GM23248 (cell line): Measurements from ENCODE around the gene LPP. TPM values are rescaled to one million over a fixed set of nuclear protein-coding genes. Genes with fewer than 3 reads are reported as not detected.

ENCODE experiments used
- DNase-seq: peaks from one replicate; pipeline ENCODE4 v3.0.0-alpha.2; 2015
- H2AFZ ChIP-seq: fragments of 200-600 bp; sonication (generic); 2 replicates; pipeline ENCODE4 v1.6.1; 2016; ENCODE audit warnings: antibody characterized with exemption
- H3F3A ChIP-seq: fragments of 200-600 bp; sonication (generic); 2 replicates; pipeline ENCODE4 v1.6.1; 2016; ENCODE audit warnings: mild to moderate bottlenecking, antibody characterized with exemption, mixed run types; ENCODE audit not compliant: insufficient read depth
- H3K27ac ChIP-seq: fragments of 200-600 bp; sonication (generic); 2 replicates; pipeline ENCODE4 v1.5.1; 2016; ENCODE audit warnings: mild to moderate bottlenecking
- H3K27me3 ChIP-seq: fragments of 200-600 bp; sonication (generic); replicated peaks from 2 replicates; pipeline ENCODE4 v1.6.1; 2016; ENCODE audit warnings: mild to moderate bottlenecking; ENCODE audit not compliant: insufficient read depth
- H3K36me3 ChIP-seq: fragments of 200-600 bp; sonication (generic); 2 replicates; pipeline ENCODE4 v1.6.1; 2016; ENCODE audit warnings: low read depth, mild to moderate bottlenecking
- H3K4me1 ChIP-seq: fragments of 200-600 bp; sonication (generic); 2 replicates; pipeline ENCODE4 v1.6.1; 2016; ENCODE audit warnings: mild to moderate bottlenecking; ENCODE audit not compliant: insufficient read depth
- H3K4me2 ChIP-seq: fragments of 200-600 bp; sonication (generic); one replicate; pipeline ENCODE4 v1.6.1; 2016; ENCODE audit warnings: mild to moderate bottlenecking; ENCODE audit not compliant: unreplicated experiment
- H3K4me3 ChIP-seq: fragments of 200-600 bp; sonication (generic); 2 replicates; pipeline ENCODE4 v1.5.1; 2016; ENCODE audit warnings: mild to moderate bottlenecking
- H3K79me2 ChIP-seq: fragments of 200-600 bp; sonication (generic); 2 replicates; pipeline ENCODE4 v1.6.1; 2016; ENCODE audit warnings: mild to moderate bottlenecking; ENCODE audit not compliant: insufficient read depth
- H3K9ac ChIP-seq: fragments of 200-600 bp; sonication (generic); 2 replicates; pipeline ENCODE4 v1.6.1; 2016; ENCODE audit warnings: mild to moderate bottlenecking
- H3K9me2 ChIP-seq: fragments of 200-600 bp; sonication (generic); 2 replicates; pipeline ENCODE4 v1.6.1; 2016; ENCODE audit warnings: mixed run types, mild to moderate bottlenecking, moderate library complexity; ENCODE audit not compliant: insufficient read depth
- H3K9me3 ChIP-seq: fragments of 200-600 bp; sonication (generic); one replicate; pipeline ENCODE4 v1.6.1; 2017; ENCODE audit warnings: low read depth
- H4K20me1 ChIP-seq: fragments of 200-600 bp; sonication (generic); 2 replicates; pipeline ENCODE4 v1.6.0; 2016; ENCODE audit not compliant: insufficient read depth
- EZH2 ChIP-seq: fragments of 200-600 bp; sonication (generic); IDR thresholded peaks from 2 replicates; pipeline ENCODE4 v1.6.1; 2018; ENCODE audit warnings: antibody characterized with exemption, mild to moderate bottlenecking; ENCODE audit not compliant: insufficient read depth, poor library complexity, severe bottlenecking
- EZH2phosphoT487 ChIP-seq: fragments of 200-600 bp; sonication (generic); IDR thresholded peaks from 2 replicates; pipeline ENCODE4 v1.6.1; 2018; ENCODE audit warnings: antibody characterized with exemption, moderate library complexity, mild to moderate bottlenecking, low read depth; ENCODE audit not compliant: insufficient read depth
- WGBS, 2 experiments: methylation state at CpG; one replicate each; pipeline ENCODE4 v1.1.6; 2015 to 2017; ENCODE audit warnings: low lambda C conversion rate in 2 of 2, low coverage in 1 of 2; ENCODE audit errors: missing lambda C conversion rate in 2 of 2; 5-methylcytosine and 5-hydroxymethylcytosine counted together
- in situ Hi-C: fragments of 300-500 bp; cut with MboI; formaldehyde crosslinking; loops from 2 replicates; pipeline ENCODE4 v1.15.0; 2020
- polyA plus RNA-seq: library from polyadenylated mRNA; unstranded; fragments of >200 nt; fragmentation: Nextera tagmentation; extraction: Ambion mirVana; gene quantifications from 2 replicates; pipeline ENCODE4 v1.2.1, GENCODE V29; 2016
- total RNA-seq: library from RNA; depleted of rRNA; stranded (reverse); fragments of >200 nt; shearing (Covaris generic); gene quantifications from 2 replicates; pipeline ENCODE4 v1.2.3, GENCODE V29; 2014; rRNA removed

LPP gene
- 42.8 and 47.8 TPM in 2 replicates for total RNA-seq
- 53.0 and 61.7 TPM in 2 replicates for polyA plus RNA-seq

- Histone ChIP-seq H2AFZ (peak within 1 kb of the TSS; percentile 73), H3K4me3 (peak within 1 kb of the TSS; percentile 92), H3K27ac (peak within 1 kb of the TSS; percentile 97), H3F3A (peaks cover 22% of the 10 kb centered on the region; the same call in 1 of the 2 replicates), H3K4me1 (peaks cover 23% of the 10 kb centered on the region), H3K36me3 (no peaks in the 10 kb centered on the region), H3K27me3 (no peaks in the 10 kb centered on the region), H3K9me3 (no peaks in the 10 kb centered on the region), H4K20me1 (peaks cover 3% of the 10 kb centered on the region; the same call in 1 of the 2 replicates), H3K4me2 (peak within 1 kb of the TSS; percentile 100), H3K9me2 (no peaks in the 10 kb centered on the region), H3K79me2 (peaks cover 60% of the 10 kb centered on the region), H3K9ac (peak within 1 kb of the TSS; percentile 96)
- 0% methylated on average over 24 to 50 of the region's 66 CpGs for WGBS, 2 experiments
- TF ChIP-seq EZH2phosphoT487 (no peak), EZH2 (no peak)
- in situ Hi-C loops: no loop called here
- DNase-seq: peak; percentile 90
Observed at GRCh38 chr3:188154014-188154808, at the start of gene LPP. LPP (plus strand) TSS chr3:188154157; CDS start chr3:188406121, 251,964 bp downstream.

GRCh38 chr3:188106006-188106405, 48.0 kb upstream of the LPP start:
- H4K20me1 ChIP-seq: no peaks in the 10 kb centered on the region

GRCh38 chr3:188106454-188106853, 47.5 kb upstream of the LPP start:
- Histone ChIP-seq H3F3A (no peaks in the 10 kb centered on the region), H3K4me1 (no peaks in the 10 kb centered on the region), H3K36me3 (no peaks in the 10 kb centered on the region), H3K4me2 (no peak overlapping the region), H3K27ac (no peak overlapping the region), H3K4me3 (no peak overlapping the region), H4K20me1 (no peaks in the 10 kb centered on the region), H3K9me2 (no peaks in the 10 kb centered on the region), H3K79me2 (no peaks in the 10 kb centered on the region), H2AFZ (no peak overlapping the region), H3K27me3 (no peaks in the 10 kb centered on the region), H3K9ac (no peak overlapping the region), H3K9me3 (no peaks in the 10 kb centered on the region)
- 89 to 98% methylated on average over 5 of the region's 5 CpGs for WGBS, 2 experiments
- TF ChIP-seq EZH2phosphoT487: no peak
- in situ Hi-C loops: no loop called here
- no peak for DNase-seq

More at GRCh38 chr3:188106006-188106405, 48.0 kb upstream of the LPP start:
- DNase-seq: no peak
- Histone ChIP-seq H3K36me3 (no peaks in the 10 kb centered on the region), H3K4me1 (no peaks in the 10 kb centered on the region), H2AFZ (no peak overlapping the region), H3K4me2 (no peak overlapping the region), H3F3A (no peaks in the 10 kb centered on the region), H3K27ac (no peak overlapping the region), H3K79me2 (no peaks in the 10 kb centered on the region), H3K27me3 (no peaks in the 10 kb centered on the region), H3K4me3 (no peak overlapping the region), H3K9ac (no peak overlapping the region), H3K9me3 (no peaks in the 10 kb centered on the region), H3K9me2 (no peaks in the 10 kb centered on the region)
- 54 to 78% methylated on average over 1 of the region's 1 CpG for WGBS, 2 experiments
- TF ChIP-seq EZH2phosphoT487 (no peak), EZH2 (no peak)
- in situ Hi-C loops: no loop called here

GRCh38 chr3:188106887-188107830, 46.8 kb upstream of the LPP start:
- WGBS, 2 experiments: 81 to 83% methylated on average over 15 of the region's 15 CpGs
- no peak overlapping the region for H3K27ac ChIP-seq
- no peak overlapping the region for H2AFZ ChIP-seq

More at GRCh38 chr3:188106887-188107830, 46.8 kb upstream of the LPP start:
- Histone ChIP-seq H3K4me2 (no peak overlapping the region), H3K36me3 (no peaks in the 10 kb centered on the region), H4K20me1 (no peaks in the 10 kb centered on the region), H3K4me1 (no peaks in the 10 kb centered on the region), H3K4me3 (no peak overlapping the region), H3F3A (no peaks in the 10 kb centered on the region), H3K9me2 (no peaks in the 10 kb centered on the region), H3K27me3 (no peaks in the 10 kb centered on the region), H3K9me3 (no peaks in the 10 kb centered on the region), H3K79me2 (no peaks in the 10 kb centered on the region), H3K9ac (no peak overlapping the region)
- TF ChIP-seq EZH2phosphoT487 (no peak), EZH2 (no peak)
- in situ Hi-C loops: no loop called here
- DNase-seq: no peak
